ENCODE results near the gene APPL1. TPM values are rescaled to one million over a fixed set of nuclear protein-coding genes. Genes with fewer than 3 reads are reported as not detected.

The APPL1 gene
- 28.6 TPM for polyA plus RNA-seq (2012; ENCODE audit: insufficient read depth, insufficient read length)

GRCh38 chr3:57227204-57227929 lies at the start of gene APPL1:
TSS of gene APPL1 (plus strand) at chr3:57227729. CDS start at chr3:57227884, 155 bp downstream.
- peak within 1 kb of the TSS; percentile 83 for H3K4me3 ChIP-seq (ENCODE audit: low read length)
- DNase-seq (ENCODE audit: low read depth, low spot score): peak; percentile 78

GRCh38 chr3:57179580-57180410 lies 47.7 kb upstream of the APPL1 start:
- no peak overlapping the region for H3K4me3 ChIP-seq (ENCODE audit: low read length)
- no peak for DNase-seq (ENCODE audit: low read depth, low spot score)

GRCh38 chr3:57184526-57184925 lies 43.0 kb upstream of the APPL1 start:
- no peak overlapping the region for H3K4me3 ChIP-seq (ENCODE audit: low read length)
- DNase-seq (ENCODE audit: low read depth, low spot score): no peak

GRCh38 chr3:57192028-57192427 lies 35.5 kb upstream of the APPL1 start:
- no peak overlapping the region for H3K4me3 ChIP-seq (ENCODE audit: low read length)
- no peak for DNase-seq (ENCODE audit: low read depth, low spot score)

GRCh38 chr3:57194641-57195040 lies 32.9 kb upstream of the APPL1 start:
- DNase-seq (ENCODE audit: low read depth, low spot score): no peak
- no peak overlapping the region for H3K4me3 ChIP-seq (ENCODE audit: low read length)

- H3K4me3 ChIP-seq (ENCODE audit: low read length): no peak within 1 kb of the TSS
- no peak for DNase-seq (ENCODE audit: low read depth, low spot score)
Measured at GRCh38 chr3:57199895-57200297, 27.6 kb upstream of the APPL1 start, which contains the start of gene HESX1. TSS of gene HESX1 (minus strand) at chr3:57199978. CDS start at chr3:57199918, 60 bp downstream.

- no peak overlapping the region for H3K4me3 ChIP-seq (ENCODE audit: low read length)
- DNase-seq (ENCODE audit: low read depth, low spot score): no peak
Measured at GRCh38 chr3:57206423-57206822, 21.1 kb upstream of the APPL1 start.

GRCh38 chr3:57221883-57222282 lies 5.6 kb upstream of the APPL1 start:
- no peak for DNase-seq (ENCODE audit: low read depth, low spot score)
- no peak overlapping the region for H3K4me3 ChIP-seq (ENCODE audit: low read length)

- DNase-seq (ENCODE audit: low read depth, low spot score): no peak
- H3K4me3 ChIP-seq (ENCODE audit: low read length): no peak overlapping the region
Measured at GRCh38 chr3:57224856-57225255, 2.7 kb upstream of the APPL1 start.

- no peak overlapping the region for H3K4me3 ChIP-seq (ENCODE audit: low read length)
Measured at GRCh38 chr3:57226176-57226575, 1.4 kb upstream of the APPL1 start.

GRCh38 chr3:57227930-57228751 lies 612 bp downstream of the APPL1 start:
- peak overlapping the region; percentile 83 for H3K4me3 ChIP-seq (ENCODE audit: low read length)
- DNase-seq (ENCODE audit: low read depth, low spot score): no peak

More at GRCh38 chr3:57226176-57226575, 1.4 kb upstream of the APPL1 start:
- DNase-seq (ENCODE audit: low read depth, low spot score): no peak

GRCh38 chr3:57230006-57230405 lies 2.5 kb downstream of the APPL1 start:
- H3K4me3 ChIP-seq (ENCODE audit: low read length): no peak overlapping the region
- DNase-seq (ENCODE audit: low read depth, low spot score): no peak

GRCh38 chr3:57233799-57234198 lies 6.3 kb downstream of the APPL1 start:
- H3K4me3 ChIP-seq (ENCODE audit: low read length): no peak overlapping the region
- DNase-seq (ENCODE audit: low read depth, low spot score): no peak

GRCh38 chr3:57234613-57235575 lies 7.4 kb downstream of the APPL1 start:
- no peak for DNase-seq (ENCODE audit: low read depth, low spot score)
- no peak overlapping the region for H3K4me3 ChIP-seq (ENCODE audit: low read length)

- no peak overlapping the region for H3K4me3 ChIP-seq (ENCODE audit: low read length)
- no peak for DNase-seq (ENCODE audit: low read depth, low spot score)
Measured at GRCh38 chr3:57244946-57245345, 17.4 kb downstream of the APPL1 start.

- no peak overlapping the region for H3K4me3 ChIP-seq (ENCODE audit: low read length)
- DNase-seq (ENCODE audit: low read depth, low spot score): no peak
Measured at GRCh38 chr3:57252404-57252803, 24.9 kb downstream of the APPL1 start.

- H3K4me3 ChIP-seq (ENCODE audit: low read length): no peak overlapping the region
- no peak for DNase-seq (ENCODE audit: low read depth, low spot score)
Measured at GRCh38 chr3:57256844-57257243, 29.3 kb downstream of the APPL1 start.

GRCh38 chr3:57257678-57258077 lies 30.1 kb downstream of the APPL1 start:
- no peak for DNase-seq (ENCODE audit: low read depth, low spot score)
- no peak overlapping the region for H3K4me3 ChIP-seq (ENCODE audit: low read length)
